Measurements from ENCODE around the gene STX1A.

Gene STX1A

DNA sequence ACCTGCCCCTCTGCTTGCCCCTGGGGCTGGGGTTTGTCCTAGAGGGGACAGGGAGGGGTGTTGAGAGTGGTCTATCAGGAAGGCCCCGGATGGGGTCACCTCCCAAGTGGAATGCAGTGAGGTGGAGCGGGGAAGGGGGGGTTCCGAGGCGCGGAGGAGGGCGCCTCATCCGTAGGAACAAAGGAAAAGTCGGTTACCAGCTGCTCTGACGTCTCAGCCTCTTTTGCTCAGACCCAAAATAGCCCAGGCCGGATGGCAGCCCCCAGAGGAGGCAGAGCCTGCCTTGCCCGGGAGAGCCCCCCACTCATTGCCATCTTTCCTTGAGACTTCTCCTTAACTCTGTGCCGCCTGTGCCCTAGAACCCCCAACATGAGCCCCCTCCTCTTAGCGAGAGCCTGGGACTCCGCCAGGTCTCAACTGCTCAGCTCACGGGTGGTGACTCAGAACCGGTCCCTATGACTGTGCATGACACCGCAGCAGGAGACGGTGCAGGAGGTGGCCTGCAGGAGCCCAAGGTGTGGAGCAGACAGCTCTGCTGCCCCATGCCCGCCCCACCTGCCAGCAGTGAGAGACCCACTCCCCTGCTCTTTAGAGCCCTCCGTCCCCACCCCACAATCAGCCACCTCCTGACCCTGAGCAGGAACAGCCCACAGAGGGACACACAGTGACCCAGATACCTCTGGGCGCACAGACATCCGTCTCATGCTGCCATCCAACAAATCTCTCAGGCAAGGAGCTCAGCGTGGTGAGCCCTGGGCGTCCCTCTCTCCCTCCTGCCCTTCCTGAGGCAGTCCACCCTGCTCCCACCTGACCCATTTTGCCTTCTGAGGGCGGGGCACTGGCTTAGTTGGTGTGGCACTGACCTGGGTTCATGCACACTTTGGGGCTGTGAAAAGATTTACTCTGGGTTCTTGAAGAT is 13.1 kb downstream of the STX1A start:
- DNase-seq: no peak

DNA sequence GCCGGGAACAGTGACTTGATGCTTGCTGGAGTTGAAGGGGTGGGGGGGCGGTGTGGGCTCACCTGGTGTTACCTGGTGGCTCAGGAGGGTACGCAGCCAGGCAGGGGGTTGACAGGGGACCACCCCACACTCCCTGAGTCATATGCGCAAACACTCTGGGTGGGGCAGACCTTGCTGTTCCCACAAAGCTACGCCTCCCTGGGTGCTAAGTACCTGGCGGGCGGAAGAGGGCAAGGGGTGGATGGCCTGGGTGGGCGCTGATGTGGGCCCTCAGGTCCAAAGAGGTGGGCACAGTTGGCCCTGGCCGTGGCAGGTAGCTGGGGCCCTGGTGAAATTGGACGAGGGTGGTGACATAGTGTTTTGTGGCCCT is 13.9 kb downstream of the STX1A start:
- no peak for DNase-seq

GRCh38 chr7:73704640-73705550 is 14.6 kb downstream of the STX1A start:
- no peak for DNase-seq

- no peak for DNase-seq
Observed at GRCh38 chr7:73703757-73704639, 15.5 kb downstream of the STX1A start.

- no peak for DNase-seq
Observed at GRCh38 chr7:73703225-73703624, 16.2 kb downstream of the STX1A start.

GRCh38 chr7:73702665-73703064 is 16.8 kb downstream of the STX1A start:
- DNase-seq: no peak

DNA sequence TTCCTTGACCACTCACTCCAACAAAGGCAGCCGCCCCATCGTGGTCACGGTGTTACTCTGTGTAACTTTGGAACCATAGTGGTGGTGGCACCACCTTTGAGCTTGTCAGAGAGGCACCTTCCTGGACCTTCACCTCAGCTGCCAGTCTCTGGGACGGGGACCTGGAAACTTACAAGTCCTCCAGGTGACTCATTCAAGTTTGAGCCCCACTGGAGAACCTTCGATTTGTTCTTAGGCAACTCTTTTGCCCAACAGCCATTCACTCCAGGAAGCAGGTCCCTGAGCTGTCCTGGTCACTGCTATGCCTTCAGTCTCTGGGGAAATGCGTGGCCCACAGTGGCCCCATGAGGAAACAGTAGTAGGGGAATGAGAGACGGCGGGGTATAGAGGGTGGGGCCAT is 17.2 kb downstream of the STX1A start:
- no peak for DNase-seq

GRCh38 chr7:73701357-73701995 is 18.0 kb downstream of the STX1A start:
- DNase-seq: peak; percentile 33

DNA sequence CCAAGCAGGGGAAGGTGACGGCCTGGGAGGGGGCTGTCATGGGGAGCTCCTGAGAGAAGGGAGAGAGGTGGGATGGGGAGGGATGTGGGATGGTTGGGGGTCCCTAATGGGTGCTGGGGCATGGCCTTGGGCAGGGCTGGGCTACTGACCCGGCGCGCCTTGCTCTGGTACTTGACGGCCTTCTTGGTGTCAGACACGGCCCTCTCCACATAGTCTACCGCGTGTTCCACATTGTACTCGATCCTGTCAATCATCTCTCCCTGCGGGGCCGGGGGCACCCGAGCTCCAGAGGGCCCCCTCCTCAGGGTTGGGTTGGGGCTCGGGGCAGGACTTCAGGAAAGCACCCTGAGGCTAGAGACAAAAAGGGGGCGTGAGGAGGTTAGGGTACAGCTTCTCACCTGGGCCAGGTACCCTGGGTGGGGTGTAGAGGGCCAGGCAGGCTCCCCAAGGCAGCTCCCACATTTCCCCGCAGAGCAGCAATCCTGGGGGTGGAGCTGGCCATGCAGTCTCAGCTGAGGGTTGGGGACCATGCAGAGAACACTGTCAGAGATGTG is 18.8 kb downstream of the STX1A start:
- no peak for DNase-seq

GRCh38 chr7:73700069-73700423 is 19.4 kb downstream of the STX1A start:
- DNase-seq: no peak

DNA sequence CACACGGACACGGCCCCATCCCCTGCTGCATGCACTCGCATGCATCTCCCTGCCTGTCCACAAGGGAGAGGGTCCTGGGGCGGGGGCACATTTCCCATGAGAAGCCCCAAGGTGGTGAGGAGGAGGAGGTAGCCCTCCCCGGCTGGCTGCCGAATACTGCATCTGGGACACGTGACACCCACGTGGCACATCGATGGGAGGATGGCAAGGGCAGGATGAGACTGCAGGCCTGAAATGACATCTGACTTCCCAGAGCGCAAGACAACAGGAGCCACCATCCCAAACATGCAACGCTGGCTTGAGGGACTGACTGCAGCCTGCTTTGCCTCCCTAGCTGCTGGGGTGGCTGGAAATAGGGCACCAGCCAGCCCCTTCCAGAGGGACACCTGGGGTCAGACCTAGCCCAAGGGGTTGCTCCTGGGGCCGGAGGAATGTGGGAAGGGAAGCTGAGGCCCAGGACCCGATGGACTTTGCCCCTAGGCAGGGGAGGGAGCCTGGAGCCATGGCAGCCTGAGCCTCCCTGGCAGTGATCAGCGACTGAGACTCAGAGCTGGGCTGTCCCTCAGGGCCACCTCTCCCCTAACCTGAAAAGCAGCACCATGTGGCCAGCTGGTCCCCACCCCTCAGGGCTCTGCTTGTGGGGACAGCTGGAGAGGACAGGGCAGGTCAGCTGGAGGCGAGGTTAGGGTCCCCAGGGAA is 19.9 kb downstream of the STX1A start:
- no peak for DNase-seq

- no peak for DNase-seq
Observed at GRCh38 chr7:73698410-73698809, 21.1 kb downstream of the STX1A start.

DNA sequence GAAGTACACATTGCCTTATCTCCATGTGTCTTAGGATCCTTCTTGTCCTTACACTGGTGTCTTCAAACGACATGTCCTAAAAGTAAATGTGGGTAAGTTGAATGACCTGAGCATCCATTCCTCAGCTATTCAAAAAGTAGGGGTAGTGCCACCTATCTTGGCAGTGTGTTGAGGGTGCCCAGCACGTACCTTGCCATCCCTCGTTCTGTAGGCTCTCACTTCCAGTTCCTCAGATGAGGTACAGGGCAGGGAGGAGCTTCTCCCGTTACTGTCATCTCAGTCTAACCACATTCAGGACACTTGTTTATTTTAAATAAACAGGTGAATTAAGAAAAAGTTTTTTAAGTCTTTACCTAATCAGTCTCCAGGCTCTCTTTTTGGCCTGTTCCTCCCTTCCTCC is 23.1 kb downstream of the STX1A start:
- DNase-seq: no peak

DNA sequence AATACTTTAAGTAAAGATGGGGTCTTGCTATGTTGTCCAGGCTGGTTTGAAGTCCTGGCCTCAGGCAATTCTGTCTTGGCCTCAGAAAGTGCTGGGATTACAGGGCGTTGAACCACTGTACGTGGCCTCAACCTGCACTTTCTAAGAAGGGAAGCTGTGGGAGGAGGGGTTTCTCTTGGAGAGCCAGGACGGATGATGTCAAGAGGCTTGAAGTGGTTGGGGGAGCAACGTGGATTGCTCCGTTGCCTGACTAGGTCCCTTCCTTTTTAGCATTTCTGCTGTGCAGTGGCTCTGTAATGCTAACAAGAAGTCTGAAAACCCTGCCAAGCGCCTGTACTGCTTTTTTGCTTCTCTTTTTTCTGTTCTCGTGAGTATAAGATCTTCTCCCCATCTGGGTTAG is 28.8 kb downstream of the STX1A start:
- no peak for DNase-seq

- DNase-seq: no peak
Observed at GRCh38 chr7:73688288-73688687, 31.2 kb downstream of the STX1A start.

GRCh38 chr7:73685311-73685710 is 34.2 kb downstream of the STX1A start:
- no peak for DNase-seq

DNA sequence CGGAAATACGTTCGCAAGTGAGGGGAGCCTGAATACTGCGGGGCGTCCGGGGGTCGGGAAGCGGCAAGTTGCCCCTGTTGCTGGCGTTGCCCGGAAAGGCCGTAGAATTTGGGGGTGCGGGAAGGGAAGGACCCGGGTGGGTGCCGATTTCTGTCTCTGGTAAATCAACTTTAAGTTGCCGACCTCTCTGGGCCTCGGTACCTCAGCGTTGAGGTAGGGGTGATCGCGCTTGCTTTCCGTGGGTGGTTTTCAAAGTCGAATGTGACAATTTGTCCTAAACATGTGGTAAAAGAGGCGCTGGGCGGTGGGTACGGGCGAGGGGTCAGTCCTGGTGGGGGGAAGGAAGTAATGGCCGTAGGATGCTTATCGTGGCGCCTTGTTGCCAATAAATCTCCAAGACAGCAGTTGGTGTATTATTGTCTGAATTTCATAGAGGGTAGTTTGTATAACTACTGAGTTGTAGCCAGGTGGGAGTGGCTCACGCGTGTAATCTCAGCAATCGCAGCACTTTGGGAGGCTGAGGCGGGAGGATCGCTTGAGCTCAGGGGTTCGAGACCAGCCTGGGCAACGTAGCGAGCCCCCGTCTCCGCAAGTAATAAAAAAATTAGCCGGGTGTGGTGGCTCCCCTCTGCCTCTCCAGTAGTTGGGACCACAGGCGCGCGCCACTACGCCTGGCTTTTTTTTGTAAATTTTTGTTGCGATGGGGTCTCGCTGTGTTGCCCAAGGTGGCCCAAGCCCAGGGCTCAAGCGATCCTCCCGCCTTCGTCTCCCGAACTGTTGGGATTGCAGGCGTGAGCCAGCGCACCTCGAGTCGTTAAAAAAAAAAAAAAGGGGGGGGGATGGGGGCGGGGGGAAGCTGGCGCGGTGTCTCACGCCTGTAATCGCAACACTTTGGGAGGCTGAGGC is 35.4 kb downstream of the STX1A start:
- no peak for DNase-seq

DNA sequence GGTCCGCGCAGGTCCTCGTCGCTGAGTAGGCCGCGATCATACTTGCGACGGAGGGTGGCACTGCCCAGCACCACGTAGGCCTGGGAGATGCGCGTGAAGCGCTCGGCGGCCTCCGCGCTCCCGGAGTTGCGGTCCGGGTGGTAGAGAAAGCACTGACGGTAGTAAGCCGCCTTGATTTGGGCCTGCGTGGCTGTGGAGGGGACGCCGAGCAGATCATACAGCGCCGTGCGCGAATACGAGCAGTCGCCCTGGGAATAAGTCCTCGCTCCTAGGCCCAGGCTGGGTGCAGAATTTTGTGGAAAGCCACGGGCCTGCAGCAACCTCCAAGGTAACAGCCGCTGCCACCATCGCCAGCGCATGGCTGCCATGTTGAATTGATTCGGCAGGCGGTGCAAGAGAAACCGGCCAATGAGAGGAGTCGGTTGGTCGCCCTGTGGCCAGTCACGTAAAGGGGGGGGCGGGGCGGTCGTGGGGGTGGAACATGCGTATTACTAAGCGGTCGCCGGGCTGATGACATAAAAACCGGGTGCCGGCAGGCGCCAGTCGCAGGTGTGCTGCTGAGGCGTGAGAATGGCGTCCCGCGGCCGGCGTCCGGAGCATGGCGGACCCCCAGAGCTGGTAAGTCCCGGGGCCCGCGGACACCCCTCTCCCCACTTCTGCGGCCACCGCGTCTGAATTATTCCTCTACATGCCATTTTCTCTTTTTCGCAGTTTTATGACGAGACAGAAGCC is 36.2 kb downstream of the STX1A start, which contains the start of the genes BUD23 and DNAJC30:
BUD23 (plus strand) TSS at position 542 of the 732 bp plus-strand sequence; CDS start at position 571, 29 bp downstream.
DNAJC30 (minus strand) TSS at position 398 of the 732 bp plus-strand sequence; CDS start at position 368, 30 bp downstream.
- DNase-seq: peak; percentile 95

GRCh38 chr7:73682745-73683055 is 36.8 kb downstream of the STX1A start:
- no peak for DNase-seq
